Measurements from ENCODE around the gene ABCA4.

ABCA4 gene

GRCh38 chr1:94024104-94024792 lies 96.7 kb downstream of the ABCA4 start:
- DNase-seq: no peak

GRCh38 chr1:94022471-94023189 lies 98.3 kb downstream of the ABCA4 start:
- no peak for DNase-seq

- no peak for DNase-seq
These were observed 100.0 kb downstream of the ABCA4 start for GRCh38 chr1:94020764-94021579.

- DNase-seq: no peak
These were observed 101.6 kb downstream of the ABCA4 start for GRCh38 chr1:94019327-94019726.

GRCh38 chr1:94017155-94017829 lies 103.7 kb downstream of the ABCA4 start:
- DNase-seq: no peak

GRCh38 chr1:94015489-94015817 lies 105.5 kb downstream of the ABCA4 start:
- no peak for DNase-seq

- DNase-seq: no peak
These were observed 106.1 kb downstream of the ABCA4 start for GRCh38 chr1:94014635-94015488.

- DNase-seq: no peak
These were observed 106.9 kb downstream of the ABCA4 start for GRCh38 chr1:94014087-94014486.

- DNase-seq: no peak
These were observed 107.5 kb downstream of the ABCA4 start for GRCh38 chr1:94013367-94013878.

GRCh38 chr1:94012708-94013366 lies 108.1 kb downstream of the ABCA4 start:
- DNase-seq: no peak

- DNase-seq: no peak
These were observed 109.0 kb downstream of the ABCA4 start for GRCh38 chr1:94011709-94012595.

- DNase-seq: no peak
These were observed 109.8 kb downstream of the ABCA4 start for GRCh38 chr1:94011129-94011528.

GRCh38 chr1:94009304-94009703 lies 111.6 kb downstream of the ABCA4 start:
- no peak for DNase-seq

GRCh38 chr1:94006604-94007003 lies 114.3 kb downstream of the ABCA4 start:
- no peak for DNase-seq

GRCh38 chr1:94004924-94005323 lies 116.0 kb downstream of the ABCA4 start:
- DNase-seq: no peak

- no peak for DNase-seq
These were observed 118.7 kb downstream of the ABCA4 start for GRCh38 chr1:94002046-94002787.

- no peak for DNase-seq
These were observed 119.4 kb downstream of the ABCA4 start for GRCh38 chr1:94001397-94002045.

GRCh38 chr1:94000510-94001282 lies 120.3 kb downstream of the ABCA4 start:
- no peak for DNase-seq
